Natural killer cell treated with Interleukin-12 subunit alpha and Interleukin-12 subunit beta and Interleukin-15 and Interleukin-18, amount 100 ng/mL, for 72 hours (primary cell): Measurements from ENCODE around the gene MAPK8IP3. TPM values are rescaled to one million over a fixed set of nuclear protein-coding genes. Genes with fewer than 3 reads are reported as not detected.

Experiments used
- ATAC-seq, 2 donors: fragments of 150-1000 bp; cut with Tn5 transposase in 1 of 2; sonication (Bioruptor Pico), chemical (Tn5 transposase) in 1 of 2; 2 replicates each; pipeline ENCODE4 v1.10.0; 2021
- DNase-seq: peaks from one replicate; pipeline ENCODE4 v3.0.0; 2022; ENCODE audit warnings: low spot score
- H3K27ac Mint-ChIP-seq, 2 donors: 1 replicate in 1 of 2; 2 replicates in 1 of 2; pipeline ENCODE4 v1.8.0; 2022; ENCODE audit warnings: mixed read lengths in 2 of 2, mild to moderate bottlenecking in 1 of 2, moderate library complexity in 1 of 2
- H3K27me3 Mint-ChIP-seq, 2 donors: 1 replicate in 1 of 2; 2 replicates in 1 of 2; pipeline ENCODE4 v1.8.0; 2022; ENCODE audit warnings: mixed read lengths in 2 of 2
- H3K36me3 Mint-ChIP-seq: one replicate; pipeline ENCODE4 v1.8.0; 2022; ENCODE audit warnings: mixed read lengths
- H3K4me1 Mint-ChIP-seq, 2 donors: 1 replicate in 1 of 2; 2 replicates in 1 of 2; pipeline ENCODE4 v1.8.0; 2022; ENCODE audit warnings: low read depth in 2 of 2, mixed read lengths in 2 of 2, mild to moderate bottlenecking in 1 of 2
- H3K4me3 Mint-ChIP-seq: one replicate; pipeline ENCODE4 v1.8.0; 2022; ENCODE audit warnings: mixed read lengths
- H3K9me3 Mint-ChIP-seq: 2 replicates; pipeline ENCODE4 v1.8.0; 2022; ENCODE audit warnings: mixed read lengths
- total RNA-seq, 2 donors: library from RNA; stranded (reverse); gene quantifications; one replicate each; pipeline ENCODE4 v1.2.3, GENCODE V29; 2022

Gene MAPK8IP3
- total RNA-seq, 2 donors from 2014 or later, result 92.8 to 132 TPM

DNA sequence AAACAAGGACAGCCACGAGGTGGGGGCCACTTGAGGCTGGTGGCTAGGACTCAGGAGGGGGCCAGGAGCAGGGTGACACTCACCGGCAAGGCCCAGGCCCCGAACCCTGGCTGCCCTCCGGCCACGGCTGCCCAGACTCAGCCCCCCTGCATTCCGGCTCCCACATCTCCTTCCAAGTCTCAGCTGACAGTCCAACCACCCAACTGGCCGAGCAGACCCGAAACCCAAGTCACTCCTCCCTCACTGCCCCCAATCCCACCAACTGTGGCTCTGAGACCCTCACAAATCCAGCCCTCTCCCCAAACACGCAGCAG, 111.2 kb downstream of the MAPK8IP3 start:
- H3K9me3 Mint-ChIP-seq, result no peaks in the 10 kb centered on the region
- H3K27me3 Mint-ChIP-seq, result no peaks in the 10 kb centered on the region

DNA sequence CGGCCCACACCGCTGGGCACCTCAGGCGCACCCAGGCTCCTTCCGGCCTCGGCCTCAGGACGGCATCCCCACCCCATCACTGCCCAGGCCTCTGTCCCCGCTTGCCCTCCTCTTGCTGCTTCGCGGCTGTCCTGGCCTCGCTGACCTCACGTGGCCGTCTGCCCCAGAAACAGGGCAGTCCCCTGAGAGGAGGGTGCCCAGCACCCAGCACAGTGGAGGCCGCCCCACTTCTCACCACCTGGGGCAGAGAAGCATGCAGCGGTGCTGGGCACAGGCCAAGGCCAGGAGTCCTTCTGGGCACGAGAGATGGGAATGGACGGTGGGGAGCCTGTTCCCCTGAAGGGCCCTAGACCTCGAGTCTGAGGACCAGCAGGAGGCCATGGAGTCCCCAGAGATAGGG, 111.7 kb downstream of the MAPK8IP3 start:
- H3K4me1 Mint-ChIP-seq, result peaks cover 0 to 5% of the 10 kb centered on the region in 2 donors
- H3K9me3 Mint-ChIP-seq, result no peaks in the 10 kb centered on the region
- no peaks in the 10 kb centered on the region for H3K36me3 Mint-ChIP-seq
- DNase-seq (no peak), ATAC-seq (no peak)
- no peak overlapping the region for H3K27ac Mint-ChIP-seq
- H3K4me3 Mint-ChIP-seq, result no peak overlapping the region
- H3K27me3 Mint-ChIP-seq, result no peaks in the 10 kb centered on the region

More for the DNA sequence above, 111.2 kb downstream of the MAPK8IP3 start:
- no peak for ATAC-seq
- Mint-ChIP-seq H3K36me3 (no peaks in the 10 kb centered on the region), H3K4me3 (no peak overlapping the region), H3K4me1 (peaks cover 0 to 5% of the 10 kb centered on the region in 2 donors), H3K27ac (no peak overlapping the region)
- no peak for DNase-seq

DNA sequence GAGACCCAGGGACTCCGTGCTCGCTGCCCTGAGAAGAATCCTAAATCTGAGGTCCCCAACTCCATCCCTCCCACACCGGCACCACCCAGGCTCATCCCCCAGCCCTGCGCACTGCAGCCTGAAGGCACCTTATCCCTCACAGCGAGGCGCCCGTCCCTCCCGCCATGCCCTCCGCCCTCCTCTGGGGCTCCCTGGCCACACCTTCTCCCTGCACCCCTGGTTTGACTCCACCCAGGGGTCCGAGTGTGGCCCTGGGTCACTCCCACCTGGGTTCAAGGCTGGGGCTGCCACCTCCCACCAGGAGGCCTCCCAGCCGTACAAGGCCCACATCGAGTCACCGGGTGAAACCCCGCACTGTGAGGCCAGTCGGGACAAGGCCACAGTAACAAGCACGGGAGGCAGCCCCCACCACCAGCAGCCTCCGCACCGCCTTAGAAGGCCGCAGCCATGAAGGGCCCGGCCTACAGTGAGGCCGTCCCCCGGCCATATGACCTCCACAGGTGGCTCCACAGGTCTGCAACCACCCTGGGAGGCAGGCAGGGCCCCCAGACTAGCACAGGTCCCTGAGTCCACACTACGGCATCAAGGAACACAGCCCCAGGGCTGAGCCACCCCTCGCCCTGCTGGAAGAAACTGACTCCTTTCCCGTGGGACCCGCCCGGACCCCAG, 112.3 kb downstream of the MAPK8IP3 start:
- Mint-ChIP-seq H3K4me3 (no peak overlapping the region), H3K9me3 (no peaks in the 10 kb centered on the region), H3K27ac (no peak overlapping the region), H3K27me3 (no peaks in the 10 kb centered on the region), H3K36me3 (no peaks in the 10 kb centered on the region), H3K4me1 (peaks cover 0 to 2% of the 10 kb centered on the region in 2 donors)
- ATAC-seq, result no peak
- DNase-seq, result no peak

DNA sequence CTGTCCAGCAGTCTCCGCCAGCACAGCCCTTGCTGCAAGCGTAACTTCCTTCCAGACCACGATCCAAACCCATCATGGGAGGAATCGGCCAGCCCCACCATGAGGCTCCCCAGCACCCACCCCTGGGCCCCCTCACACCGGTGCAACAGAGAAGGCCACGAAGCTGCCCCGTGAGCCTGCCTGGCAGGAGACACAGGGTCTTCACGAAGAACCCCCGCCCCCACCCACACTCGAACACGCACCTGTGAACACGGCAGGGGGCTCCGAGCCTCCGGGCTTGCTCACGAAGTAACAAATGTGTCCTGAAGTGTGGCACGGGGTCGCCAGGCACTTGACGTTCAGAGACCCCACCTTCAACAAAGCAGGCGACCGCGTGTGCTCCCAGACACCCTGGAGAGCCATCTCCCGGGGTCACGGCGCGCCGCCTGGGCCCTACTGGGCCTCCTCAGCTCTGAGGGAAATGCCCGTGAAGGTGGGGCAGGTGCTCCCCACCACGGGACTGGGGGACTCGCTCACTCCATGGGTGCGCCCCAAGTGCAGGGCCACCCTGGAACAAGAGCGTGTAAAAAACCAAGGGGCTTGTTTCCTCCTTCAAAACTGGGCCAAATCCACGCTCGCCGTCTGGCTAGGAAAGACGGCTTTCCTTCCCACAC, 113.0 kb downstream of the MAPK8IP3 start:
- no peak for ATAC-seq
- Mint-ChIP-seq H3K27ac (no peak overlapping the region), H3K4me1 (no peaks in the 10 kb centered on the region), H3K27me3 (no peaks in the 10 kb centered on the region), H3K36me3 (no peaks in the 10 kb centered on the region), H3K4me3 (no peak overlapping the region), H3K9me3 (no peaks in the 10 kb centered on the region)
- no peak for DNase-seq

DNA sequence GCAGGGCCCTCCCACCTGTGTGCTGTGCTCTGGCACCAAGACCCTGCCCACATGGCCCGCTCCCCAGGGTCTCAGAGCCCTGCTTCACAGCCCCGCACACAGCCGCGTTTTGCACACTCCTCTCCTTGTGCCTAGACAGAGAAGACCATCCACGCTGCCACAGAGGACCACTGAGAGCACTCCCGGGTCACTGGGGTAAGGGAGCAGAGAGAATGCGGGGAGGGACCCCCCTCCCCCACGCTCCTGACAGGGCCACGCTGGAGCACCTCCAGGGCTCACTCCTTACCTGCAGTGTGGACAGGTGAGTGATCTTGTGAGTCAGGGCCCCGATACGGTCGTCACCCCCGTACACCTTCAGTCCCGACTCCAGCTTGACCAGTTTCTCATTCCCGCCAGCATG, 113.6 kb downstream of the MAPK8IP3 start:
- no peak for DNase-seq
- Mint-ChIP-seq H3K4me1 (peaks cover 2 to 4% of the 10 kb centered on the region in 2 donors), H3K27ac (no peak overlapping the region), H3K27me3 (no peaks in the 10 kb centered on the region), H3K9me3 (no peaks in the 10 kb centered on the region), H3K36me3 (no peaks in the 10 kb centered on the region), H3K4me3 (no peak overlapping the region)
- ATAC-seq, result no peak

Other genes starting within 250 kb of the MAPK8IP3 start
- gene CLCN7, start 231.2 kb upstream of the MAPK8IP3 start, total RNA-seq, result 10 to 100 TPM; 52.2 to 73.5 TPM
- gene PTX4, start 217.3 kb upstream of the MAPK8IP3 start, total RNA-seq, result under 1 TPM in 1 of 2 donors, not detected in 1; 0.39 TPM
- 100 to 1,000 TPM in 1 of 2 donors, 10 to 100 TPM in 1; 55.5 to 156 TPM for gene TELO2, start 212.8 kb upstream of the MAPK8IP3 start, total RNA-seq
- gene TMEM204, start 172.5 kb upstream of the MAPK8IP3 start, total RNA-seq, result 10 to 100 TPM in 1 of 2 donors, 1 to 10 TPM in 1; 2.8 to 10.7 TPM
- 1 to 10 TPM; 5.1 to 7.0 TPM for gene IFT140, start 94.1 kb upstream of the MAPK8IP3 start, total RNA-seq
- 10 to 100 TPM; 33.3 to 35.3 TPM for gene CRAMP1, start 93.8 kb upstream of the MAPK8IP3 start, total RNA-seq
- 10 to 100 TPM; 56.1 to 61.1 TPM for gene JPT2, start 27.9 kb upstream of the MAPK8IP3 start, total RNA-seq
- gene NME3, start 65.3 kb downstream of the MAPK8IP3 start, total RNA-seq, result 10 to 100 TPM; 37.4 to 46.4 TPM
- 10 to 100 TPM; 34.8 to 55.0 TPM for gene EME2, start 66.6 kb downstream of the MAPK8IP3 start, total RNA-seq
- gene MRPS34, start 66.9 kb downstream of the MAPK8IP3 start, total RNA-seq, result 100 to 1,000 TPM in 1 of 2 donors, 10 to 100 TPM in 1; 98.1 to 192 TPM
- gene SPSB3, start 76.4 kb downstream of the MAPK8IP3 start, total RNA-seq, result 10 to 100 TPM; 26.9 to 30.1 TPM
- gene NUBP2, start 76.8 kb downstream of the MAPK8IP3 start, total RNA-seq, result 10 to 100 TPM; 47.9 to 81.8 TPM
- gene IGFALS, start 87.5 kb downstream of the MAPK8IP3 start, total RNA-seq, result under 1 TPM in 1 of 2 donors, not detected in 1; 0.12 TPM
- 10 to 100 TPM; 39.5 to 47.5 TPM for gene HAGH, start 120.6 kb downstream of the MAPK8IP3 start, total RNA-seq
- gene FAHD1, start 121.0 kb downstream of the MAPK8IP3 start, total RNA-seq, result 10 to 100 TPM; 13.9 to 14.5 TPM
- not detected for gene MEIOB, start 166.0 kb downstream of the MAPK8IP3 start, total RNA-seq
- gene HS3ST6, start 212.2 kb downstream of the MAPK8IP3 start, total RNA-seq, result not detected
- gene MSRB1, start 237.0 kb downstream of the MAPK8IP3 start, total RNA-seq, result 10 to 100 TPM; 24.3 to 24.7 TPM
- gene RPL3L, start 248.5 kb downstream of the MAPK8IP3 start, total RNA-seq, result 1 to 10 TPM in 1 of 2 donors, not detected in 1; 1.5 TPM